PC-3 (cell line): ENCODE data around the gene MSI2.

Experiments
- CTCF ChIP-seq: fragments of 300-600 bp; sonication (generic); conservative IDR thresholded peaks from 2 replicates; pipeline ENCODE4 v1.5.1; 2017; ENCODE audit warnings: antibody characterized with exemption, low read depth, mild to moderate bottlenecking, low read length
- EZH2 ChIP-seq: fragments of 300-600 bp; sonication (generic); IDR thresholded peaks from one replicate; pipeline ENCODE4 v1.6.1; 2017; ENCODE audit warnings: antibody characterized with exemption, mild to moderate bottlenecking, low read length; ENCODE audit not compliant: unreplicated experiment
- EZH2phosphoT487 ChIP-seq: fragments of 300-600 bp; sonication (generic); IDR thresholded peaks from 2 replicates; pipeline ENCODE4 v1.6.1; 2018; ENCODE audit warnings: mild to moderate bottlenecking, antibody characterized with exemption, low read length, borderline replicate concordance

- no peak for TF ChIP-seq EZH2
- no peak for TF ChIP-seq CTCF
- no peak for TF ChIP-seq EZH2phosphoT487
Observed at GRCh38 chr17:57531078-57531477, 274.8 kb downstream of the MSI2 start.
